Pancreas (tissue), 10 donors: Measurements from ENCODE around the gene TLE4. TPM values are rescaled to one million over a fixed set of nuclear protein-coding genes. Genes with fewer than 3 reads are reported as not detected.

ENCODE experiments used
- ATAC-seq, 4 donors: fragments of 200-7000 bp; cut with Tn5 transposase; one replicate each; pipeline versions ENCODE4 v1.8.0 to v1.9.1; 2020; ENCODE audit warnings: mild to moderate bottlenecking in 4 of 4, moderate library complexity in 4 of 4
- DNase-seq, 6 donors: peaks; one replicate each; pipeline ENCODE4 v3.0.0-alpha.2; 2020
- FAIRE-seq: peaks from 2 replicates; lab custom pipeline; 2012; peaks lifted over from hg19 to GRCh38; lab: Jason Lieb, UNC
- H3K27ac ChIP-seq, 4 donors: fragments of 200-600 bp; sonication (generic); 1 replicate in 3 of 4; 2 replicates in 1 of 4; pipeline versions ENCODE4 v1.5.0 to v1.8.0; 2020
- H3K27me3 ChIP-seq, 4 donors: fragments of 200-600 bp; one replicate each; pipeline ENCODE4 v1.8.0; 2021
- H3K36me3 ChIP-seq, 3 donors: fragments of 200-600 bp; sonication (generic) in 1 of 3; one replicate each; pipeline versions ENCODE4 v1.5.0 to v1.8.0; 2020 to 2021
- H3K4me1 ChIP-seq, 3 donors: fragments of 200-600 bp; one replicate each; pipeline ENCODE4 v1.8.0; 2021
- H3K4me3 ChIP-seq, 4 donors: fragments of 200-600 bp; sonication (generic) in 2 of 4; one replicate each; pipeline versions ENCODE4 v1.5.0 to v1.8.0; 2020 to 2021
- H3K9me3 ChIP-seq, 4 donors: fragments of 200-600 bp; one replicate each; pipeline ENCODE4 v1.8.0; 2021
- CTCF ChIP-seq, 4 donors: fragments of 200-600 bp; sonication (generic) in 3 of 4; IDR thresholded peaks; one replicate each; pipeline versions ENCODE4 v1.5.0 to v1.8.0; 2021; ENCODE audit warnings: antibody characterized with exemption in 4 of 4
- WGBS, 2 donors: extraction: QIAGEN DNeasy Blood & Tissue Kit; methylation state at CpG; one replicate each; pipeline ENCODE4 v1.1.7; 2013; 5-methylcytosine and 5-hydroxymethylcytosine counted together
- intact Hi-C, 3 donors: fragments of 100-400 bp; cut with DNase I; formaldehyde crosslinking; loops; one replicate each; pipeline versions ENCODE4 v1.11.1 to v1.14.2; 2022
- polyA plus RNA-seq, 2 donors: library from polyadenylated mRNA; stranded (reverse); fragments of 200-250 nt; gene quantifications; one replicate each; pipeline ENCODE4 v1.2.3, GENCODE V29; 2013
- total RNA-seq, 6 donors: library from RNA; stranded (reverse); fragmentation: NEBNext Ultra II Directional in 4 of 6; extraction: Animal tissue kit (Norgen Biotek cat#: 25700) in 4 of 6; gene quantifications; one replicate each; pipeline versions ENCODE4 v1.2.1 to v1.2.4, GENCODE V29; 2021 to 2023
- donor health status: healthy with polysubstance abuse.
- donor health status: DM: no; HTN: no; CAD: no; lungs with moderate emphysema.
- donor health status: DM: no; HTN: no; CAD: no.
- donor health status: control.
- donor health status: control.
- donor health status: Bipolar disorder and iron deficiency.
- donor health status: DM: yes; HTN: yes; CAD: no.
- donor health status: DM: no; HTN: no; CAD: no.
- donor health status: DM: no; HTN: no; CAD: no.
- donor health status: DM: yes; HTN: yes; CAD: no.

Gene TLE4
- total and polyA plus RNA-seq, 8 donors = 2.8 to 19.0 (median 9.7) TPM

- no peak for TF ChIP-seq CTCF (IDR thresholded peaks at IDR 0.05)
- no peak for DNase-seq
- no peak for ATAC-seq
- no peak for FAIRE-seq
- WGBS, 2 donors = 94 to 96% methylated on average over 2 of the region's 2 CpGs
- intact Hi-C loops = no loop called here
- Histone ChIP-seq H3K27ac (no peak overlapping the region), H3K36me3 (no peaks in the 10 kb centered on the region), H3K27me3 (no peaks in the 10 kb centered on the region), H3K4me1 (no peaks in the 10 kb centered on the region), H3K4me3 (no peak overlapping the region), H3K9me3 (no peaks in the 10 kb centered on the region)
These were observed 86.1 kb downstream of the TLE4 start for GRCh38 chr9:79657891-79658290.

- DNase-seq = no peak
- intact Hi-C loops = no loop called here
- H3K4me3 ChIP-seq = no peak overlapping the region
- no peaks in the 10 kb centered on the region for H3K27me3 ChIP-seq
- 97 to 98% methylated on average over 3 of the region's 3 CpGs for WGBS, 2 donors
- H3K27ac ChIP-seq = no peak overlapping the region
- ATAC-seq = no peak
- no peak for TF ChIP-seq CTCF (IDR thresholded peaks at IDR 0.05)
- no peaks in the 10 kb centered on the region for H3K4me1 ChIP-seq
- no peaks in the 10 kb centered on the region for H3K36me3 ChIP-seq
- no peaks in the 10 kb centered on the region for H3K9me3 ChIP-seq
- no peak for FAIRE-seq
These were observed 87.2 kb downstream of the TLE4 start for GRCh38 chr9:79658926-79659325.

GRCh38 chr9:79660615-79661014, 88.8 kb downstream of the TLE4 start:
- H3K27ac ChIP-seq = no peak overlapping the region
- WGBS, 2 donors = 86 to 89% methylated on average over 7 of the region's 7 CpGs
- TF ChIP-seq CTCF (IDR thresholded peaks at IDR 0.05) = no peak
- H3K4me3 ChIP-seq = no peak overlapping the region
- H3K9me3 ChIP-seq = no peaks in the 10 kb centered on the region
- intact Hi-C loops = no loop called here
- DNase-seq (no peak), FAIRE-seq (no peak), ATAC-seq (no peak)
- no peaks in the 10 kb centered on the region for H3K4me1 ChIP-seq
- no peaks in the 10 kb centered on the region for H3K27me3 ChIP-seq
- no peaks in the 10 kb centered on the region for H3K36me3 ChIP-seq

GRCh38 chr9:79661279-79661678, 89.5 kb downstream of the TLE4 start:
- intact Hi-C loops = no loop called here
- WGBS, 2 donors = 94 to 95% methylated on average over 2 of the region's 2 CpGs
- Histone ChIP-seq H3K27me3 (no peaks in the 10 kb centered on the region), H3K4me3 (no peak overlapping the region), H3K9me3 (no peaks in the 10 kb centered on the region), H3K4me1 (no peaks in the 10 kb centered on the region), H3K27ac (no peak overlapping the region), H3K36me3 (no peaks in the 10 kb centered on the region)
- DNase-seq (no peak), FAIRE-seq (no peak), ATAC-seq (no peak)
- TF ChIP-seq CTCF (IDR thresholded peaks at IDR 0.05) = no peak

- 90 to 94% methylated on average over 5 of the region's 5 CpGs for WGBS, 2 donors
- FAIRE-seq (no peak), DNase-seq (no peak), ATAC-seq (no peak)
- Histone ChIP-seq H3K4me1 (no peaks in the 10 kb centered on the region), H3K27me3 (no peaks in the 10 kb centered on the region), H3K36me3 (no peaks in the 10 kb centered on the region), H3K4me3 (no peak overlapping the region), H3K9me3 (no peaks in the 10 kb centered on the region), H3K27ac (no peak overlapping the region)
- no peak for TF ChIP-seq CTCF (IDR thresholded peaks at IDR 0.05)
- intact Hi-C loops = no loop called here
These were observed 90.2 kb downstream of the TLE4 start for GRCh38 chr9:79661886-79662536.
